ENCODE results near the gene ELF2.
"Not testable (repeated sequence)": the region's sequence is repeated elsewhere in the genome, so short reads cannot be mapped to it uniquely, and the experiment has no call there.

ELF2 gene

GRCh38 chr4:139144161-139144859 is 32.7 kb downstream of the ELF2 start:
- no peak for DNase-seq (ENCODE audit: low read depth)

GRCh38 chr4:139142980-139143379 is 34.0 kb downstream of the ELF2 start:
- DNase-seq (ENCODE audit: low read depth) = no peak

- no peak for DNase-seq (ENCODE audit: low read depth)
These were observed 34.9 kb downstream of the ELF2 start for GRCh38 chr4:139142087-139142486.

GRCh38 chr4:139137763-139138162 is 39.3 kb downstream of the ELF2 start:
- DNase-seq (ENCODE audit: low read depth) = no peak

- no peak for DNase-seq (ENCODE audit: low read depth)
These were observed 42.6 kb downstream of the ELF2 start for GRCh38 chr4:139134403-139134802.

- no peak for DNase-seq (ENCODE audit: low read depth)
These were observed 45.7 kb downstream of the ELF2 start for GRCh38 chr4:139131209-139131870.

GRCh38 chr4:139129206-139129605 is 47.8 kb downstream of the ELF2 start:
- no peak for DNase-seq (ENCODE audit: low read depth)

- DNase-seq (ENCODE audit: low read depth) = no peak
These were observed 50.1 kb downstream of the ELF2 start for GRCh38 chr4:139126898-139127297.

- no peak for DNase-seq (ENCODE audit: low read depth)
These were observed 53.1 kb downstream of the ELF2 start for GRCh38 chr4:139123910-139124309.

- no peak for DNase-seq (ENCODE audit: low read depth)
These were observed 58.7 kb downstream of the ELF2 start for GRCh38 chr4:139118365-139118764.

- no peak for DNase-seq (ENCODE audit: low read depth)
These were observed 61.8 kb downstream of the ELF2 start for GRCh38 chr4:139115226-139115625.

GRCh38 chr4:139114795-139115194 is 62.2 kb downstream of the ELF2 start:
- DNase-seq (ENCODE audit: low read depth) = not testable (repeated sequence)

GRCh38 chr4:139112650-139113049 is 64.4 kb downstream of the ELF2 start:
- DNase-seq (ENCODE audit: low read depth) = no peak

- no peak for DNase-seq (ENCODE audit: low read depth)
These were observed 68.4 kb downstream of the ELF2 start for GRCh38 chr4:139108567-139109128.

GRCh38 chr4:139099366-139099982 is 77.5 kb downstream of the ELF2 start:
- DNase-seq (ENCODE audit: low read depth) = peak; percentile 58

- no peak for DNase-seq (ENCODE audit: low read depth)
These were observed 84.7 kb downstream of the ELF2 start for GRCh38 chr4:139092271-139092670.

GRCh38 chr4:139085141-139085540 is 91.9 kb downstream of the ELF2 start:
- DNase-seq (ENCODE audit: low read depth) = no peak

- no peak for DNase-seq (ENCODE audit: low read depth)
These were observed 92.3 kb downstream of the ELF2 start for GRCh38 chr4:139084804-139085093.

- DNase-seq (ENCODE audit: low read depth) = peak; percentile 66
These were observed 92.8 kb downstream of the ELF2 start for GRCh38 chr4:139083956-139084803.

- peak; percentile 61 for DNase-seq (ENCODE audit: low read depth)
These were observed 93.4 kb downstream of the ELF2 start for GRCh38 chr4:139083607-139083955.

- peak; percentile 90 for DNase-seq (ENCODE audit: low read depth)
These were observed 94.0 kb downstream of the ELF2 start for GRCh38 chr4:139082750-139083606.
